Measurements from ENCODE around the gene CCDC197.

GRCh38 chr14:93969082-93969828 lies 27.8 kb upstream of the CCDC197 start:
- TF ChIP-seq CTCF (IDR thresholded peaks at IDR 0.05; ENCODE audit: low read depth, low read length, missing input control) (no peak), RAD21 (IDR thresholded peaks at IDR 0.05) (no peak), YY1 (IDR thresholded peaks at IDR 0.05) (no peak), ZBTB33 (IDR thresholded peaks at IDR 0.05) (no peak), FOXA1 (IDR thresholded peaks at IDR 0.05) (no peak), RXRA (IDR thresholded peaks at IDR 0.05) (no peak), SP1 (IDR thresholded peaks at IDR 0.05) (no peak), TAF1 (conservative IDR thresholded peaks at IDR 0.05) (no peak)
